ENCODE data around the gene KIF16B. TPM values are rescaled to one million over a fixed set of nuclear protein-coding genes. Genes with fewer than 3 reads are reported as not detected.

KIF16B gene
- total and polyA plus RNA-seq, 7 donors: 18.9 to 49.7 (median 22.4) TPM

DNA sequence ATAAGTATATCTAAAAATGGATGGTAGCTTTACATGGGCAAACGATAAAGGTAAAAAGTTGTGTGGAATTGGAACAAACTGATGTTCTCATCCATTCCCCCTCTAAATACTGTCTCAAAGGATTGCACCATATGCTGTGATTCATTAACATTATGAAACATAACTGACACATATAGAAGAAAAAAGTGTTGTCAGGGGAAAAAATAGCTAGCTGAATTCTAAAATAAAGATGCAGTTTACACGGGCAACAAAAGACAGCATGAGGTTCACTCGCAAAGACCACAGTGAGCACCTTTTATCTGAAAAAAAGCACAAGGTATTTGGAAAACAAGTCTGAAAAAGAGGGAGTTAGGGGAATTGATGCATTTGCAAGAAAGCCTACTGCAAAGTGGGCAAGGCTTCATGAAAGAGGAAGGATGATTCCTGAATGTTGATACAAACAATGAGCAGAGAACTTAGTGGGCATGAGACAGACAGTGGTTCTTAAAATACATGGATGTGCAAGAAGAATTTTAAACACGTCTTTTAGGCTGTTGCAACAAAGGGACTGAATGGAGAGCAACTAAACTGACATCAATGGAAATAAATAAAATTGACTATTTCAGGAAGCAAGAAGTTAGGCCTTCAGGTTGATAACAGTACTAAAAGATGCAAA, 280.9 kb downstream of the KIF16B start:
- Histone ChIP-seq H3K27ac (no peak overlapping the region), H3K4me3 (no peak overlapping the region), H3K9me3 (no peaks in the 10 kb centered on the region), H3K27me3 (no peaks in the 10 kb centered on the region), H3K4me1 (no peaks in the 10 kb centered on the region), H3K36me3 (no peaks in the 10 kb centered on the region)
- no peak for DNase-seq
- 80 to 81% methylated on average over 4 of the region's 4 CpGs for WGBS, 2 donors
- intact Hi-C loops (cut with DNase I): no loop called here
- TF ChIP-seq, protein P1, sequence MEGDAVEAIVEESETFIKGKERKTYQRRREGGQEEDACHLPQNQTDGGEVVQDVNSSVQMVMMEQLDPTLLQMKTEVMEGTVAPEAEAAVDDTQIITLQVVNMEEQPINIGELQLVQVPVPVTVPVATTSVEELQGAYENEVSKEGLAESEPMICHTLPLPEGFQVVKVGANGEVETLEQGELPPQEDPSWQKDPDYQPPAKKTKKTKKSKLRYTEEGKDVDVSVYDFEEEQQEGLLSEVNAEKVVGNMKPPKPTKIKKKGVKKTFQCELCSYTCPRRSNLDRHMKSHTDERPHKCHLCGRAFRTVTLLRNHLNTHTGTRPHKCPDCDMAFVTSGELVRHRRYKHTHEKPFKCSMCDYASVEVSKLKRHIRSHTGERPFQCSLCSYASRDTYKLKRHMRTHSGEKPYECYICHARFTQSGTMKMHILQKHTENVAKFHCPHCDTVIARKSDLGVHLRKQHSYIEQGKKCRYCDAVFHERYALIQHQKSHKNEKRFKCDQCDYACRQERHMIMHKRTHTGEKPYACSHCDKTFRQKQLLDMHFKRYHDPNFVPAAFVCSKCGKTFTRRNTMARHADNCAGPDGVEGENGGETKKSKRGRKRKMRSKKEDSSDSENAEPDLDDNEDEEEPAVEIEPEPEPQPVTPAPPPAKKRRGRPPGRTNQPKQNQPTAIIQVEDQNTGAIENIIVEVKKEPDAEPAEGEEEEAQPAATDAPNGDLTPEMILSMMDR (IDR thresholded peaks at IDR 0.05): no peak
- TF ChIP-seq EP300 (IDR thresholded peaks at IDR 0.05) (no peak), POLR2A (IDR thresholded peaks at IDR 0.05) (no peak), POLR2AphosphoS5 (IDR thresholded peaks at IDR 0.05) (no peak)

- Histone ChIP-seq H3K27ac (no peak overlapping the region), H3K4me3 (no peak overlapping the region), H3K27me3 (no peaks in the 10 kb centered on the region), H3K9me3 (no peaks in the 10 kb centered on the region), H3K36me3 (peaks cover 0 to 5% (median 0%) of the 10 kb centered on the region in 4 donors), H3K4me1 (no peaks in the 10 kb centered on the region)
- 84 to 93% methylated on average over 4 of the region's 4 CpGs for WGBS, 2 donors
- no peak for DNase-seq
- intact Hi-C loops (cut with DNase I): no loop called here
- no peak for TF ChIP-seq EP300 (IDR thresholded peaks at IDR 0.05)
- no peak for TF ChIP-seq POLR2AphosphoS5 (IDR thresholded peaks at IDR 0.05)
Observed at GRCh38 chr20:16290358-16290757, 282.9 kb downstream of the KIF16B start.

- H3K27ac ChIP-seq: no peak overlapping the region
- no peaks in the 10 kb centered on the region for H3K27me3 ChIP-seq
- no peak overlapping the region for H3K4me3 ChIP-seq
- no peak for TF ChIP-seq EP300 (IDR thresholded peaks at IDR 0.05)
- TF ChIP-seq POLR2AphosphoS5 (IDR thresholded peaks at IDR 0.05): no peak
- TF ChIP-seq POLR2A (IDR thresholded peaks at IDR 0.05): no peak
- TF ChIP-seq, protein P1 (IDR thresholded peaks at IDR 0.05): no peak
- WGBS, 2 donors: 55 to 84% methylated on average over 2 of the region's 2 CpGs
- H3K9me3 ChIP-seq: no peaks in the 10 kb centered on the region
- H3K36me3 ChIP-seq: peaks cover 0 to 13% (median 0%) of the 10 kb centered on the region in 4 donors
- no peaks in the 10 kb centered on the region for H3K4me1 ChIP-seq
- intact Hi-C loops (cut with DNase I): no loop called here
- DNase-seq: no peak
Observed at GRCh38 chr20:16287776-16288175, 285.5 kb downstream of the KIF16B start.

GRCh38 chr20:16286601-16287000, 286.6 kb downstream of the KIF16B start:
- Histone ChIP-seq H3K27ac (no peak overlapping the region), H3K9me3 (no peaks in the 10 kb centered on the region), H3K36me3 (peaks cover 0 to 13% (median 0%) of the 10 kb centered on the region in 4 donors), H3K4me1 (no peaks in the 10 kb centered on the region), H3K27me3 (no peaks in the 10 kb centered on the region), H3K4me3 (no peak overlapping the region)
- 88% methylated on average over 4 of the region's 4 CpGs for WGBS, 2 donors
- DNase-seq: no peak
- intact Hi-C loops (cut with DNase I): no loop called here
- TF ChIP-seq POLR2A (IDR thresholded peaks at IDR 0.05) (no peak), POLR2AphosphoS5 (IDR thresholded peaks at IDR 0.05) (no peak), EP300 (IDR thresholded peaks at IDR 0.05) (no peak)
- TF ChIP-seq, protein P1 (IDR thresholded peaks at IDR 0.05): no peak

GRCh38 chr20:16284385-16285100, 288.7 kb downstream of the KIF16B start:
- Histone ChIP-seq H3K27ac (no peak overlapping the region), H3K27me3 (no peaks in the 10 kb centered on the region), H3K4me1 (no peaks in the 10 kb centered on the region), H3K9me3 (no peaks in the 10 kb centered on the region), H3K36me3 (peaks cover 0 to 13% (median 0%) of the 10 kb centered on the region in 4 donors), H3K4me3 (no peak overlapping the region)
- WGBS, 2 donors: 64 to 80% methylated on average over 15 of the region's 15 CpGs
- intact Hi-C loops (cut with DNase I): no loop called here
- TF ChIP-seq POLR2AphosphoS5 (IDR thresholded peaks at IDR 0.05) (no peak), EP300 (IDR thresholded peaks at IDR 0.05) (no peak), POLR2A (IDR thresholded peaks at IDR 0.05) (no peak)
- TF ChIP-seq, protein P1 (IDR thresholded peaks at IDR 0.05): no peak
- no peak for DNase-seq

Measured in sigmoid colon (tissue), 7 donors.